Colon (tissue), 2 donors: ENCODE data around the gene GHRL.

Experiments
- FAIRE-seq: peaks from 2 replicates; lab custom pipeline; 2012; peaks lifted over from hg19 to GRCh38; lab: Jason Lieb, UNC
- donor health status: control.
- donor health status: control.

The GHRL gene

DNA sequence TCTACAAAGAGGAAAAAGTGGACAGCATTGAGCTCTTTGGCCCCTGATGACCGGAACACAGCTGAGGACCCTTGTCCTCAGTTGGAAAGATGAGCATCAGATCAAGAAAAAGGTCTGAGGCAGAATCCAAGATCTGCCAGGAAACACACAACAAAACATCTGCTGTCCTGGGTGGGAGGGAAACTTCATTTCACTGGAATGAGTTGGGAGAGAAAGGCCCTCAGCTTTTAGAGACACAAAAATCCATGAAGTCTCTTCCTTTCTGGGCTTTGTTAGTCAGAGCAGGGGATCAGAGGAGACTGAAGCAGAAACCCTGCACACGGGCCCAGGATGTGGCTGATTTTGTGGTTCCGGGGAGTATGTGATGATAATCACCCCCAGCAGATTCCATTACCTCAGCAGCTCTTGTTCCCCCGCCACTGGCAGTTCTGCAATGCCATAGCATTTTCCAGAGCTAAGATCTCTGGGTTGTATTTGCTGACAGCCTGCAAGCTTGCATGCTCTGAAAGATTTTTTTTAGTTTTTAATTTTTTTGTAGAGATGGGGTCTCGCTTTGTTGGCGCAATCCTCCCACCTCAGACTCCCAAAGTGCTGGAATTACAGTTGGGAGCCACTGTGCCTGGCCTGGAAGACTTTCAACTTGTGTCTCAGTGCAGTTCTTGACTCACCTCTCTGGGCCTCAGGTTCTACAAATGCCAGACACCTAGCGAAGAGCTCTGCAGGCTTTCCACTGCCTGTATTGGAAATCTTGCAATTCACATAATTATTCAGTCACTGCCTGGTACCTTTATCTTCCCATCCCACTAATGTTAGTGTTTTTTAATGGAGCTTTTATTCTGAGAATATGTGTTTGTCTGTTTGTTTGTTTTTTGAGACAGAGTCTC lies 50.3 kb downstream of the GHRL start:
- FAIRE-seq: no peak

DNA sequence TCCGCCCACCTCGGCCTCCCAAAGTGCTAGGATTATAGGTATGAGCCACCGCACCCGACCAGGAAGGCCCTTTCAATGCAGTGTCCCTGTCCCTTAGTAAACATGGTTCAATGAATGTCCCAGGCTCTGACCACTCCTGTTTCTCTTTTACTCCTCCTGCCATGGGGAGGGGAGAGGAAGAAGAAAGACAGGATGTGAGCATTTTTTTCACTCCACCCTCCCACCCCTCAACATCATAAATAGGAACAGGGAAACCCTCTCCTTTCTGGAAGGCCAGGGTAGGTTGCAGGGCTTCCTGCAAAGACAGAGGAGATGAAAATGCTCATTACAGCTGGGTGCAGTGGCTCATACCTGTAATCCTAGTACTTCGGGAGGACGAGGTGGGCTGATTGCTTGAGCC lies 51.9 kb downstream of the GHRL start:
- no peak for FAIRE-seq

DNA sequence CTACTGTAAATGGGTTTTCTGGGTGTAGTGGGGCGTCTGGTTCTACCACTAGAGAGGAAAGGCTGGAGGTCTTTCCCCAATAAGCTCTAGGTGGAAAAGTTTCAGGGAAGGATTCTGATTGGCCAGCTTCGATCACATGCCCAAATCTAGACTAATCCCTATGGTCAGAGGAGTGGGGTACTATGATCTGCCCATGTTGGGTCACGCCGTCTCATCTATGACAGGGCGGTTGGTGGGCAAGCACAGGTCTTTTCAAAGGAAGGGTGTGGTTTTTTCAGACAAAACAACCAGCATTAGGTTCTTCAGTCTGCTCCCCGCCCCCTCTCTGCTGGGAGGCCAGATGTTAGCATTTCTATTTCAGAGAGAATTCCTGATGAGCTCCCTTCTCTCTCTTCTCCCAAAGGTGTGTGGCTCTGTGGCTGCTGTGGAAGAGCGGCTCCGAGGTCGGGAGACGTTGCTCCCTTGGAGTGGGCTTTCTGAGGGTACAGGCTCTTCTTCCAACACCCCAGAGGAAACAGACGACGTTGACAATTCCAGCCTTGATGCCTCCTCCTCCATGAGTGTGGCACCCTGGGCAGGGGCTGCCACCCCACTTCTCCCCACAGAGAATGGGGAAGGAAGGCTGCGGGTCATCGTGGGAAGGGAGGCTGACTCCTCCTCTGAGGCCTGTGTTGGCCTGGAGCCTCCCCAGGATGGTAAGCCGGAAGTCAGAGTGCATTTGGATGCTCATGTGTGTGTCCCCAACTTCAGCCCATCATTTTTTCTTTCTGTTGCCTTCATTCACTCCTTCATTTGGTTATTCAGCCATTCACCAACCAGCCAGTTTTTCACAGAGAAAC lies 54.2 kb downstream of the GHRL start:
- FAIRE-seq: no peak
